Measurements from ENCODE around the gene EIF5A.

The EIF5A gene

DNA sequence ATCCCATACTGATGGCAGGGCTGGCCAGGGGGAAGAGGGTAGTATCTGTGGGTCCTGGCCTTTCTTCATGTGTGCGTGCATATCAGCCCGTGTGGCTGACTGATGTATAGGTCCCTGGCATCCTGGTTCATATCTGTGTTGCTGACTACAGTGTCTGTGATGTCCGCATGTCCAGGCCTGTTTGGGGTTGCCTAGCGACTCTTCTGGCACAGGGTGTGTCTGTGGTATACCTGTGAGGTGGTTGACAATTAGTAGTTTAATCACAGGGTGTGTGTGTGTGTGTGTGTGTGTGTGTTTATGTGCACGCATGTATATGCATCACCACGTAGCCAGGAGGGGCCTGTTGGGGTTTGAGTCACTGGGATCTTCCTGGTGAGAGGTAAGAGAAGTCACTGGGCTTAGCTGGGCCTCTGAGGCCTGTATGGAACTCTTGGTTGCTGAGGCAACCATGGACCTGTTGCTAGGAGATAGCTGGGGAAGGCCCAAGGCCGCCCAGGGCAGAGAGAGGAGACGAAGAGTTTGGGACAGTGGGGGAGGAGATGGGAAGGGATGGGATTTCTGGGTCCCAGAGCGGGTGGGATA, 46.9 kb downstream of the EIF5A start:
- DNase-seq: no peak

DNA sequence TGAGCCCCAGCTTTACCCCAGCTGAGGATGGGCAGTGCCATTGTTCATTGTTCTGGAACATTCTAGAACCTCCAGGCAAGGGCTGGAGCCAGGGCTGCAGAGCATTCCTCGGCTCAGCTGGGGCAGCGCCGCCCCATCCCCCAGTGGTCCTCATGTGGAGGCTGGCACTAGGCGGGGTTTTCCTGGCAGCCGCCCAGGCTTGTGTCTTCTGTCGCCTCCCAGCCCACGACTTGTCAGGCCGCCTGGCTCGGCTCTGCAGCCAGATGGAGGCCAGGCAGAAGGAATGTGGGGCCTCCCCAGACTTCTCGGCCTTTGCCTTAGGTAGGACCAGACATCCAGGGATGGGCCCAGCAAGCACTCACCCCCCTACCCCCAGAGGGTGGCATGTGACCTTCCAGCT, 47.6 kb downstream of the EIF5A start, which contains the start of gene TMEM95:
Gene TMEM95 (plus strand): TSS at position 104 of the 400 bp plus-strand sequence. CDS start 49 bp downstream, at position 153.
- DNase-seq: no peak

DNA sequence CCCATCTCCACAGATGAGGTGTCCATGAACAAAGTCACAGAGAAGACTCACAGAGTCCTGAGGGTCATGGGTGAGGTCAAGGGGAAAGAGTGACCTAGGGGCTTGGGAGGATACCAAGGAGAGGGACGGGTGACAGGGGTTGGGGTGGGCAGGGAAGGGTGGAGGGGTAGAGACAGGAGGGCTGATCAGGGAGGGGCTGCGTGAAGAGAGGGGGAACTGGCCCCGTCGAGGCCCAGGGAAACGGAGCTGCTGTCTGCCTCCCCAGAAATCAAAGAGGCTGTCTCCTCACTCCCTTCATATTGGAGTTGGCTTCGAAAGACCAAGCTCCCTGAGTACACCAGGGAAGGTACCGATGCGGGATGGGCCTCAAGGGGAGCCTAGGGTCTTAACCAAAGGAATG, 48.1 kb downstream of the EIF5A start:
- DNase-seq: no peak

DNA sequence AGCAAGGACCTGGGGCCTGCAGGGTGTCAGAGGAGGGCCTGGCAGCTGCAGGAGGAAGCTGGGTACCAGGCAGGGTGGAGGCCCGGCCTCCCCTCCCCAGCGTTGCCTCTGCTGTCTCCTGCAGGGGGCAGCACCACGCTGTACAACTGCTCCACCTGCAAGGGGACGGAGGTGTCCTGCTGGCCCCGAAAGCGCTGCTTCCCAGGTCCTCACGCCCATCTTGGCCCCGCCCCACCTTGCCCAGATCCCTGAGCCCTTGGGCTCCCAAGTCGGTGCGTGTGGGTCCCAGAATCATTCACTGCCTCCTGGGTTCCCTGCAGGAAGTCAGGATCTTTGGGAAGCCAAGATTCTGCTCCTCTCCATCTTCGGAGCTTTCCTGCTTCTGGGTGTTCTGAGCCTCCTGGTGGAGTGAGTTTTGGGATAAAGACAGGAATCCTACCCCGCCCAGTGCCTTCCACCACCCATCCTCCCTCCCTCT, 48.7 kb downstream of the EIF5A start:
- peak; percentile 76 for DNase-seq

GRCh38 chr17:7356756-7357155, 49.3 kb downstream of the EIF5A start:
- no peak for DNase-seq

DNA sequence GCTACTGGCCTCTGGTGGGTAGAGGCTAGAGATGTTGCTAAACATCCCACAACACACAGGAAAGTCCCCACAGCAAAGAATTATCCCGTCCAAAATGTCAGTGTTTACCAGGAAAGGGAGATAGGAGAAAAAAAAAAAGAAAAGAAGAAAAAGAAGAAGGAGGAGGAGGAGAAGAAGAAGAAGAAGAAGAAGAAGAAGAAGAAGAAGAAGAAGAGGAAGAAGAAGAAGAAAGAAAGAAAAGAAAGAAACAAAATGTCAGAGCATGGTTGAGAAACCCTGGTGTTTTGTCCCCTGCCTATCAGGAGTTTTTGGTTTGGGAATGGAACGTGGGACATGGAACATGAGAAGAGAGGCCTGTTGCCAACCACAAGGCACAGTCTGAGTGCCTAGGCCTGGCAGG, 50.0 kb downstream of the EIF5A start:
- DNase-seq: no peak

GRCh38 chr17:7361906-7362305, 54.5 kb downstream of the EIF5A start:
- DNase-seq: no peak

All from right kidney (tissue), 1 donor.